GM10266 (cell line): ENCODE data around the gene TIMD4.

Experiments used
- DNase-seq: peaks from one replicate; pipeline ENCODE4 v3.0.0; 2012; ENCODE audit errors: extremely low spot score
- CTCF ChIP-seq: IDR thresholded peaks from 2 replicates; pipeline ENCODE4 v1.5.1; 2012; ENCODE audit warnings: mild to moderate bottlenecking, low read depth; ENCODE audit not compliant: control insufficient read depth, insufficient read depth; ENCODE audit errors: missing control alignments

The TIMD4 gene

DNA sequence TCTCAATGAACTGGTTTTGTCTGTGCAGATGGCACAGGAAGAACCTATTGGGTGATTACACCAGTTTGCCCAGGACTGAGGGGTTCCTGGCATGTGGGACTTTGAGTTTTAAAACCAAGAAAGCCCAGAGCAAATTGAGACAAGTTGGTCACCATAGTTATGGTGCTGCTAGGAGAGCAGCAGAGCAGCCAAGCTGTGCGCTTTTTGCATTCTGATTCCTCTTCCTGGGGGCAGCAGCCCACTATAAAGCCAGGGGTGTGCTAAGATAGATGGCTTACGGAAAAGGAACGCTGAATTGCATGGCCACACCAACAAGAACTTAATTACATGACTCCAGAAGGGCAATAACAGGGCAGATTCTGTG is 49.7 kb downstream of the TIMD4 start:
- TF ChIP-seq CTCF, result no peak
- DNase-seq, result no peak

DNA sequence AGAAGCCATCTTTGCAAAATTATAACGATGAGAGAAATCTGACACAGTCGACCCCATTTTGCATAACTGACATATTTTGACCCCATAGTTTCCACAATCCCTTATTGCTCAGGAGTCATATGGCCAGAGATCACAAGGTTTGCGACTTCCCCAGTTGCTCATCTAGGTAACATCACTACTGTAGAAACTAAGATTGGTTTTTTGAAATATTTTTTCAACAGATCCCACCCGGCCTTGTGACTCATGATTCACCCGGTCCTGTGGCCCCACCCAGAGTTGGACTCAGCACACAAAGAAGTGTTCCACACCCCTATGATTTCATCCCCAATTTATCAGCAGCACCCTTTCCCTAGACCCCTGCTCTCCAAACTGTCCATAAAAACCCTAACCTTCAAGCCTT is 50.2 kb downstream of the TIMD4 start:
- no peak for TF ChIP-seq CTCF
- no peak for DNase-seq

DNA sequence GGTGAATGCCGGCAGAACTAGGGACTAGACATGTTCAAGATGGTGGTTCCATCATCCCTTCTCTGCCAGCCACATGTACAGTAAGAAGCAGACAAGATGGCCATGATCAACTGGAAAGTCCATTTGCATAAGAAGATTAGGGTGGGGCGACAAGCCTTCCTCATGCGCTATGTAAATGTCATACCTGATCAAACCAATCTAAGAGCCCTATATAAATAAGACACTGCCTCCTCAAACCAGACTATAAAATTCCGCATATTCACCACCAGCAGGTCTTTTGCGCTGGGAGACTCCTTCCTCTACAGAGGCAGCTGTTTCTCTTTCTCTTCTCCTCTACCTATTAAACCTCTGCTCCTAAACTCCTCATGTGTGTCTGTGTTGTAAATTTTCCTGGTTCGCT is 53.8 kb downstream of the TIMD4 start:
- no peak for TF ChIP-seq CTCF
- no peak for DNase-seq

DNA sequence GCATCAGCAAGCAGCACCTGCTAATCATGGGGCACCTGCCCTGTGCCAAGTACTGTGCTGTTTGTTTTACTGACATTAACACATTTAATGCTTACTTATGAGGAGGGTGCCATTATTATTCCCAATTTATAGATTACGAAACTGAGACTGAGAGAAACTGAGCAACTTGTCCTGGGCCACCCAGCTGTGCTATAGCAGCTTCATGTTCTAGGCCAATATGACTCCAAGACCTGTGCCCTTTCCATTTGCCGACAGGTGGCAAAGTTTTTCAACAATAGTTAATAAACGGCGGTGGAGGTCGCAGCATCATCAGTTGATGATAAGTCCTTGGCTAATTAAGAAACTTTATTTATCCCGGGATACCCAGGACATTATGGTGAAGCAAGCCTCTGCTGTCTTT is 55.4 kb downstream of the TIMD4 start:
- DNase-seq, result no peak
- no peak for TF ChIP-seq CTCF

- TF ChIP-seq CTCF, result no peak
These were observed 56.2 kb downstream of the TIMD4 start for GRCh38 chr5:156906807-156907206.

GRCh38 chr5:156896546-156896945 is 66.5 kb downstream of the TIMD4 start:
- DNase-seq, result no peak
- TF ChIP-seq CTCF, result no peak

More at GRCh38 chr5:156906807-156907206, 56.2 kb downstream of the TIMD4 start:
- no peak for DNase-seq

DNA sequence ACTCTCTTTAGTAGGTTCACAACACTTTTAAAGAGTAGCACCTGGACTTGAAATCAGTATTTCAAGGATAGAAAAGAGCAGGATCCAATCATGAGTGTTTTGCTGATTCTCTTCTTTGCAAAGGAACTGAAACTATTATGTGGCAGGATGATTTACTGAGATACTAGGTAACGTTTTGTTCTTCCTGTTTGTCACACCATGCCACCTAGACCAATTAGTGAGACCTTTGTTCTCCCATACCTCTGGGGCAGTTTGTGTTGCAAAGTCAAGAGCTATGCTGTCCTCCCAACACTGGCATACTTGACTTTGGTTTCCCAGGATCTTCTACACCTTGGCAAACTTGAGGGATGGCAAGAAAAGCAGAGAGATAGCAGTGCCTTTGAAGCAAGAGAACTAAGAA is 69.5 kb downstream of the TIMD4 start:
- DNase-seq, result no peak
- no peak for TF ChIP-seq CTCF
